ENCODE results near the gene YIPF2.

The YIPF2 gene

DNA sequence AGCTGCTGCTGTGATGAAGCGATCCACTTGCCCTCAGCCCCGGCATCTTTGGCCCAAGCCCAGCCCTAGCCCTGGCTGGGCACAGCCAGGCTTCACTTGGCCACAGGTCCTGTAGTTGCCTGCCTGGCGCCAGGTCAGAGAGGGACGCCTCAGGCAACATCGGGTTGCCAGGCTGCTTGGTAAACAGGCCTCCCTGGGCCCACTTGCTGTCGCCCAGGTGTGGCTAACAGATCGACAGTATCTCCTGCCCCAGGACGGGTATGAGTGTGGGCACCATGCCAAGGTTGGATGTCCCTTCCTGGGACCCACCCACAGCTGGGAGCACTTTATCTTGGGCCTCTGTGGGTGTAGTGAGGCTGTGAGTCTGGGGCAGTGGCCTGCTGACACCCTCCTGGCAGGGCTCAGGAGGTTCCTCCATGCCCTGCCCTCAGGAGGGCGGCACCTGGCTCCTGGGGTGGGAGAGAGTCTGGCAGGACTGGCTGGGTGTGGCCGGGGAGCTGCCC is 29.2 kb downstream of the YIPF2 start:
- Mint-ChIP-seq H3K36me3 (ENCODE audit: low read depth) (peaks cover 12% of the 10 kb centered on the region), H3K9me3 (no peaks in the 10 kb centered on the region), H3K27me3 (no peaks in the 10 kb centered on the region), H3K4me3 (no peak overlapping the region), H3K27ac (no peak overlapping the region), H3K4me1 (ENCODE audit: low read depth) (peaks cover 5% of the 10 kb centered on the region)

DNA sequence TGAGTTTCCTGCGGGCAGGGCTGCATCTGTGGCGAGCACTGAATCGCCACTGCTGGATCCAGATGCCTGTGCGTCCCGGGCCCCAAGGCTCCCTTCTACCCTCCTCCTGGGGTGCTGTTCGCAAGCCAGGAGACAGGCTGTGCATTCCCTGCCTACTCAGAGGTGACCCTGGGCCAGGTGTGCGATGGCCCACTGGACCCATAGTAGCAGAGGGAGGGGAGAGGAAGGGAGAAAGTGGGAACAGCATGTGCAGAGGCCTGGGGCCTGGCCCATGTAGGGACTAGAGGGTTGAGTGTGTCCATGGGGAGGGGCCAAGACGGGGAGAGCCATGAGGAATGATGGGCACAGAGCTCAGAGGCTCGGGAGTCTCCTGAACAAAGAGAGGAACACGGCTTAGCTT is 29.8 kb downstream of the YIPF2 start:
- H3K27me3 Mint-ChIP-seq, result no peaks in the 10 kb centered on the region
- H3K4me3 Mint-ChIP-seq, result no peak overlapping the region
- no peaks in the 10 kb centered on the region for H3K9me3 Mint-ChIP-seq
- no peak overlapping the region for H3K27ac Mint-ChIP-seq
- H3K4me1 Mint-ChIP-seq (ENCODE audit: low read depth), result peaks cover 5% of the 10 kb centered on the region
- peaks cover 12% of the 10 kb centered on the region for H3K36me3 Mint-ChIP-seq (ENCODE audit: low read depth)

DNA sequence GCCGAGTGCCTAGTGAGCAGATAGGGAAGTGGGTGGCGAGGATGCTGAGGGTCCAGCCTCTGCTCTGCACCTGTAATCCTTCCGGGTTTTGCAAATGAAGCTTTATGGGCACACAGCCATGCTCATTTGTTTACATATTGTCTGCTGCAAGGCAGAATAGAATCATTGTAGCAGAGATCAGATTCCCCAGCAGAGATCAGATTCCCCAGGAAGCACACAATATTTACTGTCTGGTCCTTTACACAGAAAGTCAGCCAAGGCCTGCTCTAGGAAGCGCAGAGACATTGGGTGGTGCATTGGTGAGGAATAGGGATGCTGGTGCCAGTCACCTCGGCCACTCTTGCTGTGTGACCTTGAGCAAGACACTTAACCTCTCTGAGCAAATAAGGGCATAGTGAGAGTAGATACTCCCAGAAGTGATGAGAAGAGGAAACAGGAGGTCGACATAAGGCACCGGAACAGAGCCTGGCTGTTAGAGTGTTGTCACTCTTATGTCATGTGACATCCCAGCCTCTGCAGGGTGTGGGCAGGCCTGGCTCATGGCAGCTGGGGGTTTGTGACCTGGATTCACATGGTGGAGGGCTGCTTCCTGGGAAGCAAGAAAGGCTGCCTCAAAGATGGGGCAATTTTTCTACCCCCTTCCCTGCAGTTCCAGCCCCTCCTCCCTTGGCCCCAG is 31.4 kb downstream of the YIPF2 start:
- Mint-ChIP-seq H3K9me3 (no peaks in the 10 kb centered on the region), H3K36me3 (ENCODE audit: low read depth) (peaks cover 5% of the 10 kb centered on the region), H3K4me3 (no peak overlapping the region), H3K27ac (no peak overlapping the region), H3K27me3 (no peaks in the 10 kb centered on the region), H3K4me1 (ENCODE audit: low read depth) (peaks cover 5% of the 10 kb centered on the region)

DNA sequence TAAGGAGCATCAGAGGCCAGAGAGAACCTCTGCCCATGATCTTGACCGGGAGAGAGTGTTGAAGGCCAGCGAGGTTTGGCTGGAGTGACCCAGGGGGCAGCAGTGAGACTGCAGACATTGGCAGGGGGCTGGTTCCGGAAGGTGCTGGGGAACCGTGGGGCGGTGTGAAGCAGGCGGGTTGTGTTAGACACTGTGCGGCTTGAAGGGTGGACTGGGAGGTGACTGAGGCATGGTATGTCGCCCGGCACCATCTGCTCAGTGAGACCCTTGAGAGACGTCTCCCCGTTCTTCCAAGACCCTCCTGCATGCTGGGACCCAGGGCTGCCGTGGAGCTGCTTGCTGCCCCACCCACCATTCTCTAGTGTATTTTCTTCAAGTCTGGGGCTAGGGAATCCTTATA is 32.5 kb downstream of the YIPF2 start:
- H3K27me3 Mint-ChIP-seq, result no peaks in the 10 kb centered on the region
- H3K4me3 Mint-ChIP-seq, result no peak overlapping the region
- peaks cover 5% of the 10 kb centered on the region for H3K36me3 Mint-ChIP-seq (ENCODE audit: low read depth)
- H3K4me1 Mint-ChIP-seq (ENCODE audit: low read depth), result peaks cover 5% of the 10 kb centered on the region
- no peaks in the 10 kb centered on the region for H3K9me3 Mint-ChIP-seq
- H3K27ac Mint-ChIP-seq, result no peak overlapping the region

DNA sequence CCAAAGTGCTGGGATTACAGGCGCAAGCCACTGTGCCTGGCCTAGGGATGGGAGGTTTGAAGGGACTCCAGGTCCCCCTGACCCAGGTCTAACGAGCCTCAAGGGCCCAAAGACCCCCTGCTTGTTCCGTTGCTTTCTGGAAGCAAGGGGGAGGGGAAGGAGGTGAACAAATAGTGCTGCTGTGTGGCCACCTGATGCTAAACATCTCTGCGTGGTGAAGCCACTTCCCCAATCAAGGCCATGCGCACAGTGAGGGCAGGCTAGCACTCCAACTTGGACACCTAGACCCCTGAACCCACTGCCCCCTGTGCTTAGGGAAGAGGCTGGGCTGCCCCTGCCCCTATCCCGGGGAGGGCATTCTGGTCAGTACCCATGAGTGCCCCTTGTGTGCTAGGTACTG is 33.1 kb downstream of the YIPF2 start:
- H3K27ac Mint-ChIP-seq, result no peak overlapping the region
- peaks cover 3% of the 10 kb centered on the region for H3K36me3 Mint-ChIP-seq (ENCODE audit: low read depth)
- peaks cover 5% of the 10 kb centered on the region for H3K4me1 Mint-ChIP-seq (ENCODE audit: low read depth)
- no peak overlapping the region for H3K4me3 Mint-ChIP-seq
- no peaks in the 10 kb centered on the region for H3K27me3 Mint-ChIP-seq
- H3K9me3 Mint-ChIP-seq, result no peaks in the 10 kb centered on the region

DNA sequence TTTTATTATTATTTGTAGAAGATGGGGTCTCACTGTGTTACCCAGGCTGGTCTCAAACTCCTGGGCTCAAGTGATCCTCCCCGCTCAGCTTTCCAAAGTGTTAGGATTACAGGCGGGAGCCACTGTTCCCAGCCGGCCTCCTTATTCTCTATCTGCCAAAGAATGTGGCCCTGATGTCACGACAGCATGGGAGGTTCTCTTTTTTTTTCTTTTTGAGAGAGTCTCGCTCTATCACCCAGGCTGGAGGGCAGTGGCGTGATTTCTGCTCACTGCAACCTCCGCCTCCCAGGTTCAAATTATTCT is 33.6 kb downstream of the YIPF2 start:
- H3K9me3 Mint-ChIP-seq, result no peaks in the 10 kb centered on the region
- no peaks in the 10 kb centered on the region for H3K27me3 Mint-ChIP-seq
- no peak overlapping the region for H3K27ac Mint-ChIP-seq
- H3K4me3 Mint-ChIP-seq, result no peak overlapping the region
- peaks cover 5% of the 10 kb centered on the region for H3K4me1 Mint-ChIP-seq (ENCODE audit: low read depth)
- no peaks in the 10 kb centered on the region for H3K36me3 Mint-ChIP-seq (ENCODE audit: low read depth)

DNA sequence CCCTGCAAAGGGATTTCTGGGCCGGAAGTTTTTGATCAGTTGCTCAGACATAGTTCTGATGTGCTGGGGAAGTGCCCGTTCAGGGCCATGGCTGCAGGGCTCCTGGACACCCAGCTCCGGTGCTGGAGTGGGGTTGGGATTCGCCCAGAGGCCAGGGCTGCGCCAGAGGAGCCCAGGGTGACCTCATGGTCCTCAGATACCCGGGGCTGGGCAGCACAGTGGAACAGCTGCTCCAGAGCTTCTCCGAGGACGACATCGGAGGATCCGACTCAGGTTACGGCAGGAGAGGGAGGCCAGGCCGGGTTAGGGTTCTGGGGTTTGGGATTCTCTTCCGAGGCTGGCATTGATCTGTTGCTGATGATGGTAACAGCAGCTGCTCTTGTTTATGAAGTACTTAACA is 36.2 kb downstream of the YIPF2 start:
- Mint-ChIP-seq H3K27me3 (no peaks in the 10 kb centered on the region), H3K4me3 (no peak overlapping the region), H3K4me1 (ENCODE audit: low read depth) (peaks cover 6% of the 10 kb centered on the region), H3K27ac (no peak overlapping the region), H3K9me3 (no peaks in the 10 kb centered on the region), H3K36me3 (ENCODE audit: low read depth) (no peaks in the 10 kb centered on the region)

DNA sequence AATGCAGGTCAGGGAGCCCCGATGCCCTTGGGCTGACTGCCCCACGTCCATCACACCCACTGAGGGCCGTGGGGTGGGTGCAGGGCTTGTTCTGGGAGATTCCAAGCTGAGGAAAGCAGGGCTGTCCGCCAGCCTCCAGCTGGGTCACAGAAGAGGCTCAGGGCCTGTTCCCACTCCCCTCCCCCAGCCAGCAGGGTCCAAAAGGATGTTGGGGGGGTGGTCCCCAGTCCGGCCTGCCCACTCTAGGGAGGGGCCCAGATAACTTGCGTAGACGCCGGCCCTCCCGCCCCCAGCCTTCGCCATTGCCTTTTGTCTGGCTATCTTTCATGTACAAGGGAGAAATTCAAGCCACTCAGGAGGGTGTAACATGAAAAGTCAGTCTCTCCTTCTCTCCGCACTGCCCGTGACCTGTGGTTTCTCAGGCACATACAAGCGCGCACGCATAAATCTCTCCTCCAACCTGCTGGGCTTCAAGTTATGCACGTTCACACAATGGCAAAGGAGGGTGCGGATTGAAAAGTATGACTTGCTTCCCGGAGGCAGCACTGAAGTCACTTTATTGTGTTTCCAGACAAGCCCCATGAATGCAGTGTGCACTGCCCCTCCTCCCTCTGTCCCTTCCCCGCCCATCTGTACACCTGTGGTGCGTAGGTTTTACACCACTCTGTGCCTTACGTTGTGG is 36.9 kb downstream of the YIPF2 start:
- Mint-ChIP-seq H3K4me3 (no peak overlapping the region), H3K27ac (no peak overlapping the region), H3K4me1 (ENCODE audit: low read depth) (peaks cover 4% of the 10 kb centered on the region), H3K9me3 (no peaks in the 10 kb centered on the region), H3K36me3 (ENCODE audit: low read depth) (no peaks in the 10 kb centered on the region), H3K27me3 (no peaks in the 10 kb centered on the region)

DNA sequence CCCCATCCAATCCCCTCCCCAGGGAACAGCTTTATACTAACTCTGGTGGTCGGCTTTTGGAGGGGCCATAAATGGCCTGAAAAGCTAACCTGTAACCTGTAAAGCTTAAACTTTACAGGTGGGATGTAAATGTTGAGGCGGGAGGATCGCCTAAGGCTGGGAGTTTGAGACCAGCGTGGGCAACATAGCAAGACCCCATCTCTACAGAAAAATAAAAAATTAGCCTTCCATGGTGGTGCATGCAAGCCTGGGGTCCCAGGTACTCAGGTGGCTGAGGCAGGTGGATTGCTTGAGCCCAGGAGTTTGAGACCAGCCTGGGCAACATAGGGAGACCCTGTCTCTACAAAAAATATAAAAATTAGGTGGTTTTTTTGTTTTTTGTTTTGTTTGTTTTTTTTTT is 38.6 kb downstream of the YIPF2 start:
- Mint-ChIP-seq H3K36me3 (ENCODE audit: low read depth) (no peaks in the 10 kb centered on the region), H3K27ac (no peak overlapping the region), H3K4me1 (ENCODE audit: low read depth) (peaks cover 4% of the 10 kb centered on the region), H3K4me3 (no peak overlapping the region), H3K9me3 (no peaks in the 10 kb centered on the region), H3K27me3 (no peaks in the 10 kb centered on the region)

DNA sequence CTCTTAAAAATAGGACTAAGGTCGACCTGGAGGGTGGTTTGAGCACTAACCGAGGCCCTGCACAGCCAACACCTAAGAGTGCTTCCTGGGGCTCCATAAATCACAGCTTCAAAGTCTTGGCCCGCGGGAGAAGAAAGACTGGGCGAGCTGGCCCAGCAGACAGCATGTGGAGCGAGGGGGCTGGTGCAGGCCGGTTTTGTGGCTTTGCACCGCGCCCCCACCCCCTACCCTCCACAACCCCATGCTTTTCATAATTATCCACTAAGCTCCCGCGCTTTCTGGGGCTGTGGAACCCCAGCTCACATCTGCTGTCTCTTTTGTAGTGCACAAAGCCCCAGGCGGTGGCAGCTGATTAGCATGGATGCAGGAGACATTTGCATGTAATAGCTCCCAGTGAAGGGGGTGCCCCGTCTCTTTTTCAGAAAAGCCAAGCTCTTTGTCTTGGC is 40.0 kb downstream of the YIPF2 start:
- Mint-ChIP-seq H3K27me3 (no peaks in the 10 kb centered on the region), H3K27ac (no peak overlapping the region), H3K4me1 (ENCODE audit: low read depth) (peaks cover 4% of the 10 kb centered on the region), H3K9me3 (no peaks in the 10 kb centered on the region), H3K36me3 (ENCODE audit: low read depth) (no peaks in the 10 kb centered on the region), H3K4me3 (no peak overlapping the region)

DNA sequence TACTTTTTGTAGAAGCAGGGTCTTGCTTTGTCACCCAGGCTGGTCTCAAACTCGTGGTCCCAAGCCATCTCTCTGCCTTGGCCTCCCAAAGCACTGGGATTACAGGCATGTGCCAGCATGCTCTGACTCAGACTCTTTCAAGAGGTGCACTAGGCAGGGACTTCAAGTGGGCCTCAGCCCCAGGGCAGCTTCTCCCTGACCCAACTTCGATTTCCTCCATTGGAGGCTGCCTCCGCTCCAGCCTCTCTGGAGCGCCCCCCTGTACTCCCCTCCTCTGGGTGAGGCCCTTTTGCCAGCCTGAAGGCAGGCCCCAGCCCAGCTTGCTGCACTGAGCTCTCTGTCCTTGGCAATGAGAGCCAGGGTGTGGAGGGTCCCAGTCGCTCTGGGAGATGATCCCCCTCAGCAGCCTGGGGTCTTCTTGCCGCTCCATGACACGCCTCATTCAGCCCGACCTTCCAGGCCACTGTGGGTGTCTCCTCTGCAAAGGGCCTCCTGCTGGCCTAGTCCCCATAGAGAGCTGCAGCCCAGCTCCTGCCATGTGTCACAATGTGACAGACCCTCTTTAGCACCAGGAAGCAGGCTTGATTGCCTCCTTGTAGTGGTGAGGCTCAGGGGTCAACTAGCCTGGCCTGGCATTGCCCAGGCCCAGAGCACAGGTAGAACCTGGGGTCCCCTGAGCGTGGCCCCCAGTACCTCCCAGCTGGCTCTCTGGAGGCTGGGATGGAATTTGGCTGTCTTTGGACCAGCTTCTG is 40.6 kb downstream of the YIPF2 start:
- no peak overlapping the region for H3K27ac Mint-ChIP-seq
- H3K4me3 Mint-ChIP-seq, result no peak overlapping the region
- no peaks in the 10 kb centered on the region for H3K27me3 Mint-ChIP-seq
- peaks cover 4% of the 10 kb centered on the region for H3K4me1 Mint-ChIP-seq (ENCODE audit: low read depth)
- H3K36me3 Mint-ChIP-seq (ENCODE audit: low read depth), result no peaks in the 10 kb centered on the region
- H3K9me3 Mint-ChIP-seq, result no peaks in the 10 kb centered on the region

DNA sequence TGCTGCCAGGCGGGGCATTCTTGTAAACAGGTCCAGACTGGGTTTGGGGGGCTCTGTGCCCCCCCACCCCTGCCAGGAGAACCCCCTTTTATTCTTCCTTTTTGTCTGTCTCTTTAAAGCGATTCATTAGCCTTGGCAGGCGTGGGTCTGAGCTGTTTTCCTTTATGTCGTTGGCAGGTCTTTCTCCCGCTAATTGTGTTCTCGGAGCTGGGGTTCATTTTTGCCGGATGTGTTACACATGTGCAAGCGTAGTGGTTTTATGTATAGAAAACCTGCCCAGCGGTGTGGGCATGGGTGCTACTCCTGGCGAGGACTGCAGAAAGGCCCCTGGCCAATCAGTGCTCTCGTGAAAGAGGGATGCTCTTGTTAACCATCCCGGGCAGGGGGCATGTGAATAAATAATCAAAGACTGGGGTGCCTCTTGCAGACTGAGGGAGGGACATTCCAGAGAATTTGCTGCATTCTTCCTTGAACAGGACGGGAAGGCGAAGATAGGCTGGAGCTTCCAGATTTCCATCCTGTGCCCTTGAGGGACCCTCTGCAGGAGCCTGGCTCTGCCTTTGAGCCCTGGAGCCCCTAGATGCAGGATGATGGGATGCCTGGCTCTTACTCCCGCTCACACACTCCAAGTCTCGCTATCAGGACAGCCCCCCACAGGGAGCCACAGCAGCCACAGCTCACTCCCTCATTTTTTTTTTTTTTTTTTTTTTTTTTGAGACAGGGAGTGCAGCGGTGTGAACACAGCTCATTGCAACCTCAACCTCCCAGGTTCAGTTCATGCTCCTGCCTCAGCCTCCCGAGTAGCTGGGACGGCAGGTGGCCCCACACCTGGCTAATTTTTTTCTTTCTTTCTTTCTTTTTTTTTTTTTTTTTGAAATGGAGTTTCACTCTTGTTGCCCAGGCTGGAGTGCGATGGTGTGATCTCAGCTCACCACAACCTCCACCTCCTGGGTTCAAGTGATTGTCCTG is 43.0 kb downstream of the YIPF2 start:
- Mint-ChIP-seq H3K4me1 (ENCODE audit: low read depth) (peaks cover 4% of the 10 kb centered on the region), H3K27ac (no peak overlapping the region), H3K36me3 (ENCODE audit: low read depth) (no peaks in the 10 kb centered on the region), H3K27me3 (no peaks in the 10 kb centered on the region), H3K4me3 (no peak overlapping the region), H3K9me3 (no peaks in the 10 kb centered on the region)

DNA sequence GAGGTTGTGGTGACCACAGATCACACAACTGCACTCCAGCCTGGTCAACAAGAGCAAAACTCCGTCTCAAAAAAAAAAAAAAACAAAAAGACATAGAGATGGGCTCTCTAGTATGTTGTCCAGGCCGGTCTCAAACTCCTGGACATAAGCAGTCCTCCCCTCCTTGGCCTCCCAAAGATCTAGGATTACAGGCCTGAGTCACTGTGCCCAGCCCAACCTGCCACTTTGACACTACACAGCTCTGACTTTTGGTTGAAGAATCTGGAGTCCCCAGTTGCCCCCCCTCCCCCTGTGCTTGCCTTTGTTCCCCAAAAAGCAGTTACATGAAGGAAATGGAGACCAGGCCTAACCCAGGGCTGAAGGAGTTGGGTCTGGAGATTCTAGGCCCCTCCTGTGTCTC is 44.2 kb downstream of the YIPF2 start:
- Mint-ChIP-seq H3K27me3 (no peaks in the 10 kb centered on the region), H3K36me3 (ENCODE audit: low read depth) (peaks cover 2% of the 10 kb centered on the region), H3K27ac (no peak overlapping the region), H3K4me3 (no peak overlapping the region), H3K4me1 (ENCODE audit: low read depth) (peaks cover 13% of the 10 kb centered on the region), H3K9me3 (no peaks in the 10 kb centered on the region)

DNA sequence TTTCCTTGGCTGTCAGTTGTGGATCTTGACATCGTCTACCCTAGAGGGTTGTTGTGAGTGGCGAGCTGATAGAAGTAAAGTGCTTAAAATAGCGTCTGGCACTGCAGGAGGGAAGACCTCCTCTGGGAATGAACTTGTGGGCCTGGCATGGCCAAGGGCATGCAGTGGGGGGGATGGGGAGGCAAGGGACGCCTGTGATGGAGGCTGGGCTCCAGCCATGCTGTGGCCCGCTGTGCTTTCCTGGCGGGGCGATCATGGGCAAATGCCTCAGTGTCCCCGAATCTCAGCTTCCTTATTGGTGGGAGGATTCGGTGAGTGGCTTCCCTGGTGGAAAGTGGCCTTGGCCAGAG is 46.4 kb downstream of the YIPF2 start:
- H3K27ac Mint-ChIP-seq, result no peak overlapping the region
- no peaks in the 10 kb centered on the region for H3K9me3 Mint-ChIP-seq
- no peaks in the 10 kb centered on the region for H3K27me3 Mint-ChIP-seq
- peaks cover 5% of the 10 kb centered on the region for H3K36me3 Mint-ChIP-seq (ENCODE audit: low read depth)
- no peak overlapping the region for H3K4me3 Mint-ChIP-seq
- H3K4me1 Mint-ChIP-seq (ENCODE audit: low read depth), result peaks cover 30% of the 10 kb centered on the region
